ENCODE results near the gene DNAH2.
A peak's percentile ranks its signal among the peaks of the same experiment; 100 is the strongest.

The DNAH2 gene

DNA sequence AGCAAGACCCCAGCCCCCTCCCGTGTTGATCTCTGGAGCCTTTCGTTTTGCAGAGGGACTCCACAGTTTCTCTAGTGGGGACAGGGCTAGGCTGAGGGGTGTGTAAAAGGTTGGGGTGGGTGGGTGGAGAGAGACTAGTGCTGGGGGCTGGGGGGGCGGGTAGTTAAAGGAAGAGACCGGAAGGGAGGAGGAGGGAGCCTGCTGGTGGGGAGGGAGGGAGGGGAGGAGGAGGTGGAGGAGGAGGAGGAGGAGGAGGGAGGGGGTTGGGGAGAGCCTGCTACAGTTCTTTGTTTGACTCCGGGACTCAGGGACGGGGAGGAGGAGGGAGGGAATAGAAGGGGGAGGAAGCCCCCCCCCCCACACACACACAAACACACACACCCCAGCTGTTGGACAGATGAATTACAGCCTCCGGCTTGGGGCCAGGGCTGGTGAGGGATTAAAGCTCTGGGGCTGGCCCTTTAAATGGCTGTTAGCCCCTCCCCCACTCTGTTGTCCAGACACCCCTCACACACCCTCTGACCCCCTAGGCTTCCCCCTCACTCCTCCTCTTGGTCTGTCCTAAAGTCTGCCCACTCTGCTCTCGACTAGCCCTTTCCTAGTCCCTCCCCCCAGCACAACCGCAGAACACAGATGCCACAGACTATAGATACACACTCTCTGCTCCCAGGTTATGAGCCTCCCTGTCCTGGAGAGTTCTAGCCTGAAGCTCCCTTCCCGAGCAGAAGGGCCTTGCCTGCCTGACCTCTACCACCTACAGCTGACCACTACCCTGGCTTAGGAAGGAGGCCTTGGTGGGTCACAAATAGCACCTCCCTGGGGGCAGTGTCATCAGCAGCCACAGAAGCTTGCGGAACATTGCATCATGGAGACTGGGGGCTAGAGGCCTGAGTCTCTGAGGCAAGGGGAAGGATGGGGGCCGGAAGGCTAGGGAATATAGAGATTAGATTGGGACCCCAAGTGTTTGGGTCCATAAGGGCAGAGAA lies 120.8 kb downstream of the DNAH2 start:
- no peaks in the 10 kb centered on the region for H3K79me2 ChIP-seq (ENCODE audit: insufficient read depth, low read length)
- H2AFZ ChIP-seq (ENCODE audit: low read length) = no peak overlapping the region
- H3K36me3 ChIP-seq (ENCODE audit: insufficient read depth, low read length) = no peaks in the 10 kb centered on the region; the same call in 1 of the 2 replicates
- H4K20me1 ChIP-seq (ENCODE audit: insufficient read depth, low read length) = no peaks in the 10 kb centered on the region
- H3K4me1 ChIP-seq (ENCODE audit: insufficient read depth, low read length, severe bottlenecking) = peaks cover 54% of the 10 kb centered on the region
- H3K27ac ChIP-seq (ENCODE audit: low read depth, low read length, poor library complexity, severe bottlenecking) = peak overlapping the region; percentile 97
- peak overlapping the region; percentile 68 for H3K4me3 ChIP-seq (ENCODE audit: low read depth, low read length, poor library complexity, severe bottlenecking)
- peaks cover 10% of the 10 kb centered on the region; the same call in 1 of the 2 replicates for H3F3A ChIP-seq (ENCODE audit: insufficient read depth, low read length)
- H3K9ac ChIP-seq (ENCODE audit: low read length) = peak overlapping the region; percentile 79
- H3K9me3 ChIP-seq (ENCODE audit: low read length) = no peaks in the 10 kb centered on the region
- H3K27me3 ChIP-seq (ENCODE audit: insufficient read depth, low read length) = no peaks in the 10 kb centered on the region
- no peak for TF ChIP-seq EZH2 (IDR thresholded peaks at IDR 0.05; ENCODE audit: borderline replicate concordance, low read length)
- TF ChIP-seq, protein P1, sequence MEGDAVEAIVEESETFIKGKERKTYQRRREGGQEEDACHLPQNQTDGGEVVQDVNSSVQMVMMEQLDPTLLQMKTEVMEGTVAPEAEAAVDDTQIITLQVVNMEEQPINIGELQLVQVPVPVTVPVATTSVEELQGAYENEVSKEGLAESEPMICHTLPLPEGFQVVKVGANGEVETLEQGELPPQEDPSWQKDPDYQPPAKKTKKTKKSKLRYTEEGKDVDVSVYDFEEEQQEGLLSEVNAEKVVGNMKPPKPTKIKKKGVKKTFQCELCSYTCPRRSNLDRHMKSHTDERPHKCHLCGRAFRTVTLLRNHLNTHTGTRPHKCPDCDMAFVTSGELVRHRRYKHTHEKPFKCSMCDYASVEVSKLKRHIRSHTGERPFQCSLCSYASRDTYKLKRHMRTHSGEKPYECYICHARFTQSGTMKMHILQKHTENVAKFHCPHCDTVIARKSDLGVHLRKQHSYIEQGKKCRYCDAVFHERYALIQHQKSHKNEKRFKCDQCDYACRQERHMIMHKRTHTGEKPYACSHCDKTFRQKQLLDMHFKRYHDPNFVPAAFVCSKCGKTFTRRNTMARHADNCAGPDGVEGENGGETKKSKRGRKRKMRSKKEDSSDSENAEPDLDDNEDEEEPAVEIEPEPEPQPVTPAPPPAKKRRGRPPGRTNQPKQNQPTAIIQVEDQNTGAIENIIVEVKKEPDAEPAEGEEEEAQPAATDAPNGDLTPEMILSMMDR (IDR thresholded peaks at IDR 0.05; ENCODE audit: low read length) = no peak
- peak overlapping the region; percentile 79 for H3K4me2 ChIP-seq (ENCODE audit: low read length)
- no peaks in the 10 kb centered on the region for H3K9me2 ChIP-seq (ENCODE audit: low read depth, low read length)

- Histone ChIP-seq H4K20me1 (ENCODE audit: insufficient read depth, low read length) (no peaks in the 10 kb centered on the region), H3F3A (ENCODE audit: insufficient read depth, low read length) (peaks cover 10% of the 10 kb centered on the region; the same call in 1 of the 2 replicates), H3K9me2 (ENCODE audit: low read depth, low read length) (no peaks in the 10 kb centered on the region), H3K9ac (ENCODE audit: low read length) (peak overlapping the region; percentile 44; the same call in 1 of the 2 replicates), H3K79me2 (ENCODE audit: insufficient read depth, low read length) (no peaks in the 10 kb centered on the region), H3K4me3 (ENCODE audit: low read depth, low read length, poor library complexity, severe bottlenecking) (peak overlapping the region; percentile 44), H3K27ac (ENCODE audit: low read depth, low read length, poor library complexity, severe bottlenecking) (peak overlapping the region; percentile 97), H3K36me3 (ENCODE audit: insufficient read depth, low read length) (no peaks in the 10 kb centered on the region; the same call in 1 of the 2 replicates), H3K9me3 (ENCODE audit: low read length) (no peaks in the 10 kb centered on the region), H2AFZ (ENCODE audit: low read length) (no peak overlapping the region), H3K27me3 (ENCODE audit: insufficient read depth, low read length) (no peaks in the 10 kb centered on the region), H3K4me2 (ENCODE audit: low read length) (peak overlapping the region; percentile 95), H3K4me1 (ENCODE audit: insufficient read depth, low read length, severe bottlenecking) (peaks cover 50% of the 10 kb centered on the region)
- no peak for TF ChIP-seq EZH2 (IDR thresholded peaks at IDR 0.05; ENCODE audit: borderline replicate concordance, low read length)
- TF ChIP-seq, protein P1 (IDR thresholded peaks at IDR 0.05; ENCODE audit: low read length) = no peak
Observed at GRCh38 chr17:7839190-7839875, 121.8 kb downstream of the DNAH2 start.

GRCh38 chr17:7839876-7840261 lies 122.3 kb downstream of the DNAH2 start:
- Histone ChIP-seq H3K9me3 (ENCODE audit: low read length) (no peaks in the 10 kb centered on the region), H3K4me2 (ENCODE audit: low read length) (peak overlapping the region; percentile 95), H3K4me1 (ENCODE audit: insufficient read depth, low read length, severe bottlenecking) (peaks cover 50% of the 10 kb centered on the region), H3K79me2 (ENCODE audit: insufficient read depth, low read length) (no peaks in the 10 kb centered on the region), H3K36me3 (ENCODE audit: insufficient read depth, low read length) (no peaks in the 10 kb centered on the region; the same call in 1 of the 2 replicates), H2AFZ (ENCODE audit: low read length) (no peak overlapping the region), H4K20me1 (ENCODE audit: insufficient read depth, low read length) (no peaks in the 10 kb centered on the region), H3K9me2 (ENCODE audit: low read depth, low read length) (no peaks in the 10 kb centered on the region), H3K27me3 (ENCODE audit: insufficient read depth, low read length) (no peaks in the 10 kb centered on the region), H3K4me3 (ENCODE audit: low read depth, low read length, poor library complexity, severe bottlenecking) (peak overlapping the region; percentile 88), H3F3A (ENCODE audit: insufficient read depth, low read length) (peaks cover 10% of the 10 kb centered on the region; the same call in 1 of the 2 replicates), H3K27ac (ENCODE audit: low read depth, low read length, poor library complexity, severe bottlenecking) (peak overlapping the region; percentile 97), H3K9ac (ENCODE audit: low read length) (peak overlapping the region; percentile 97; the same call in 1 of the 2 replicates)
- TF ChIP-seq, protein P1 (IDR thresholded peaks at IDR 0.05; ENCODE audit: low read length) = no peak
- TF ChIP-seq EZH2 (IDR thresholded peaks at IDR 0.05; ENCODE audit: borderline replicate concordance, low read length) = no peak
